ENCODE measurements around the gene LIPC.

Gene LIPC

GRCh38 chr15:58495891-58496408 lies 64.2 kb downstream of the LIPC start:
- DNase-seq (ENCODE audit: low read depth), result no peak

GRCh38 chr15:58497046-58497785 lies 65.4 kb downstream of the LIPC start:
- DNase-seq (ENCODE audit: low read depth), result no peak

GRCh38 chr15:58498821-58499580 lies 67.2 kb downstream of the LIPC start:
- no peak for DNase-seq (ENCODE audit: low read depth)

GRCh38 chr15:58501006-58501405 lies 69.2 kb downstream of the LIPC start:
- no peak for DNase-seq (ENCODE audit: low read depth)

- DNase-seq (ENCODE audit: low read depth), result no peak
These were observed 69.9 kb downstream of the LIPC start for GRCh38 chr15:58501636-58502188.

GRCh38 chr15:58503139-58504027 lies 71.6 kb downstream of the LIPC start:
- no peak for DNase-seq (ENCODE audit: low read depth)

- no peak for DNase-seq (ENCODE audit: low read depth)
These were observed 73.0 kb downstream of the LIPC start for GRCh38 chr15:58504674-58505234.

- no peak for DNase-seq (ENCODE audit: low read depth)
These were observed 73.8 kb downstream of the LIPC start for GRCh38 chr15:58505581-58505980.

- no peak for DNase-seq (ENCODE audit: low read depth)
These were observed 74.3 kb downstream of the LIPC start for GRCh38 chr15:58506064-58506490.

GRCh38 chr15:58506783-58507668 lies 75.2 kb downstream of the LIPC start:
- no peak for DNase-seq (ENCODE audit: low read depth)

GRCh38 chr15:58509556-58509955 lies 77.8 kb downstream of the LIPC start:
- DNase-seq (ENCODE audit: low read depth), result no peak

- DNase-seq (ENCODE audit: low read depth), result no peak
These were observed 79.2 kb downstream of the LIPC start for GRCh38 chr15:58510715-58511598.

- no peak for DNase-seq (ENCODE audit: low read depth)
These were observed 79.8 kb downstream of the LIPC start for GRCh38 chr15:58511599-58511987.

- DNase-seq (ENCODE audit: low read depth), result no peak
These were observed 80.7 kb downstream of the LIPC start for GRCh38 chr15:58512522-58512921.

GRCh38 chr15:58513008-58513407 lies 81.2 kb downstream of the LIPC start:
- no peak for DNase-seq (ENCODE audit: low read depth)

- no peak for DNase-seq (ENCODE audit: low read depth)
These were observed 82.0 kb downstream of the LIPC start for GRCh38 chr15:58513726-58514336.

- no peak for DNase-seq (ENCODE audit: low read depth)
These were observed 84.0 kb downstream of the LIPC start for GRCh38 chr15:58515807-58516206.

GRCh38 chr15:58517252-58517681 lies 85.5 kb downstream of the LIPC start:
- DNase-seq (ENCODE audit: low read depth), result no peak
